C4-2B (cell line): ENCODE data around the gene RAB11FIP4.

ENCODE experiments used
- CTCF ChIP-seq: fragments of 450-650 bp; conservative IDR thresholded peaks from 2 replicates; pipeline ENCODE4 v1.5.1; 2017; ENCODE audit warnings: mild to moderate bottlenecking
- ZFX ChIP-seq: fragments of 450-650 bp; IDR thresholded peaks from 2 replicates; pipeline ENCODE4 v1.6.1; 2017

- no peak for TF ChIP-seq CTCF
- no peak for TF ChIP-seq ZFX
Observed at GRCh38 chr17:31366088-31366487, 25.4 kb upstream of the RAB11FIP4 start.
